DOHH2 (cell line): ENCODE results near the gene IFI27L1.

ENCODE experiments used
- EZH2phosphoT487 ChIP-seq: fragments of 200-600 bp; sonication (generic); IDR thresholded peaks from 2 replicates; pipeline ENCODE4 v1.6.1; 2017; ENCODE audit warnings: borderline replicate concordance, mild to moderate bottlenecking, antibody characterized with exemption, low read length, moderate library complexity, mixed read lengths
- TF ChIP-seq, protein P1 (sequence below): fragments of 200-600 bp; sonication (generic); IDR thresholded peaks from one replicate; pipeline ENCODE4 v1.5.1; 2014; ENCODE audit warnings: antibody characterized with exemption, mild to moderate bottlenecking, low read depth, low read length; ENCODE audit not compliant: poor library complexity, severe bottlenecking

GRCh38 chr14:94115058-94115591, 34.0 kb downstream of the IFI27L1 start:
- TF ChIP-seq, protein P1, sequence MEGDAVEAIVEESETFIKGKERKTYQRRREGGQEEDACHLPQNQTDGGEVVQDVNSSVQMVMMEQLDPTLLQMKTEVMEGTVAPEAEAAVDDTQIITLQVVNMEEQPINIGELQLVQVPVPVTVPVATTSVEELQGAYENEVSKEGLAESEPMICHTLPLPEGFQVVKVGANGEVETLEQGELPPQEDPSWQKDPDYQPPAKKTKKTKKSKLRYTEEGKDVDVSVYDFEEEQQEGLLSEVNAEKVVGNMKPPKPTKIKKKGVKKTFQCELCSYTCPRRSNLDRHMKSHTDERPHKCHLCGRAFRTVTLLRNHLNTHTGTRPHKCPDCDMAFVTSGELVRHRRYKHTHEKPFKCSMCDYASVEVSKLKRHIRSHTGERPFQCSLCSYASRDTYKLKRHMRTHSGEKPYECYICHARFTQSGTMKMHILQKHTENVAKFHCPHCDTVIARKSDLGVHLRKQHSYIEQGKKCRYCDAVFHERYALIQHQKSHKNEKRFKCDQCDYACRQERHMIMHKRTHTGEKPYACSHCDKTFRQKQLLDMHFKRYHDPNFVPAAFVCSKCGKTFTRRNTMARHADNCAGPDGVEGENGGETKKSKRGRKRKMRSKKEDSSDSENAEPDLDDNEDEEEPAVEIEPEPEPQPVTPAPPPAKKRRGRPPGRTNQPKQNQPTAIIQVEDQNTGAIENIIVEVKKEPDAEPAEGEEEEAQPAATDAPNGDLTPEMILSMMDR: no peak
- no peak for TF ChIP-seq EZH2phosphoT487
